ENCODE data around the gene GFI1.

Gene GFI1

DNA sequence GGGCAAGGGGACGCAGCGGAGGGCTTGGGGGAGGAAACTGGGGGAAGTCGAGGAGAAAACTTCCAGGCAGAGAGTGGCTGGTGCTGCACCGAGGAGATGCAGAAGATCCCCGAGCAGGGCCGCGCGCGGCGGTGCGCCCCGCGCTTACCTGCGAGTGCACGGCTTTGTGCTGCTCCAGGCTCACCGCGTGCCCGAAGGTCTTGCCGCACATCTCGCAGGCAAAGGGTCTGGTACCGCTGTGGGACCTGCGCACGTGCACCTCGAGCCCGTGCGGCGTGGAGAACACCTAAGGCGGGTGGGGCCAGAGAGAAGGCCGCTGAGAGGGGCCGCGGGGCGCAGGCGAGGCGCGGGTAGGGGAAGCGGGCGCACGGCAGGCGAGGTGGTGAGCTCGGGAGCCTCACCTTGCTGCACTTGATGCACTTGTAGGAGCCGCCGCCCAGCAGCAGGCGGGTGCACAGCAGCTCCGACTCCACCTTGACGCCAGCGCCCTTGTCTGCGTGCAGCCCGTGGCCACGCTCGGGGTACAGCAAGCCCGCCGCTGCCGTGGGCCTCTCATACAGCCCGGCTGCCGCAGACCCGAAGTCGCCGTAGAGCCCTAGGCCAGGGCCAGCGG lies 6.4 kb downstream of the GFI1 start:
- H3K4me1 ChIP-seq (ENCODE audit: control insufficient read depth, insufficient read depth, low read length): peaks cover 25% of the 10 kb centered on the region; the same call in 1 of the 2 replicates
- H3K36me3 ChIP-seq (ENCODE audit: control insufficient read depth, insufficient read depth, low read length): no peaks in the 10 kb centered on the region
- H3K27me3 ChIP-seq (ENCODE audit: control insufficient read depth, insufficient read depth, low read length): peaks cover 100% of the 10 kb centered on the region
- H3K9me3 ChIP-seq (ENCODE audit: control insufficient read depth, insufficient read depth, low read length): no peaks in the 10 kb centered on the region; the same call in 1 of the 2 replicates
- no peak overlapping the region for H3K27ac ChIP-seq (ENCODE audit: low read depth, low read length)
- no peak overlapping the region for H3K9ac ChIP-seq (ENCODE audit: low read depth, low read length)
- peak overlapping the region; percentile 48; the same call in 1 of the 2 replicates for H3K4me3 ChIP-seq (ENCODE audit: low read depth, low read length)

DNA sequence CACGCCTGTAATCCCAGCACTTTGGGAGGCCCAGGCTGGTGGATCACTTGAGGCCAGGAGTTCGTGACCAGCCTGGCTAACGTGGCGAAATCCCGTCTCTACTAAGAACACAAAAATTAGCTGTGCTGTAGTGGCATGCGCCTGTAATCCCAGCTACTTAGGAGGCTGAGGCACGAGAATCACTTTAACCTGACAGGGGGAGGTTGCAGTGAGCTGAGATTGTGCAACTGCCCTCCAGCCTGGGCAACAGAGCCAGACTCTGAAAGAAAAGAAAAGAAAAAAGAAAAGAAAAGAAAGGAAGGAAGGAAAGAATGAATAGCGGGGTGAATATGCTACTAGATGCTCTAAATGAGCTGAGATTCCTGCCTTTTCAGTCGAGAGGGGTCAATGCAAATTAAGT lies 7.1 kb downstream of the GFI1 start:
- Histone ChIP-seq H3K9ac (ENCODE audit: low read depth, low read length) (no peak overlapping the region), H3K27ac (ENCODE audit: low read depth, low read length) (no peak overlapping the region), H3K4me3 (ENCODE audit: low read depth, low read length) (no peak overlapping the region), H3K4me1 (ENCODE audit: control insufficient read depth, insufficient read depth, low read length) (peaks cover 18% of the 10 kb centered on the region; the same call in 1 of the 2 replicates), H3K36me3 (ENCODE audit: control insufficient read depth, insufficient read depth, low read length) (no peaks in the 10 kb centered on the region), H3K9me3 (ENCODE audit: control insufficient read depth, insufficient read depth, low read length) (no peaks in the 10 kb centered on the region; the same call in 1 of the 2 replicates), H3K27me3 (ENCODE audit: control insufficient read depth, insufficient read depth, low read length) (peaks cover 100% of the 10 kb centered on the region)

DNA sequence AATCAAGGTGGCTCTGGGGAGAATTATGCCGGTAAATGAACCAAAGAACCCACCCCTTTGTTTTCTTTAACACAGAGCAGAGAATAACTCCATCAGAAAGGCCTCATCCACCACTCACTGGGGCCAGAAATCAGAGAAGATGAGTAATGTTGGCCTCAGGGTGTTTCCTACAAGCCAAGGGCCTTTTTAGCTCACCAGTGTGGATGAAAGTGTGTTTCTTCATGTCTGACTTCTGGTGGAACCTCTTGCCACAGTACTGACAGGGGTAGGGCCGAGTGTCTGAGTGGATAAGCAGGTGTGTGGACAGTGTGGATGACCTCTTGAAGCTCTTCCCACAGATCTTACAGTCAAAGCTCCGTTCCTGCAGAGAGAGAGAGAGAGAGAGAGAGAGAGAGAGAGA lies 8.3 kb downstream of the GFI1 start:
- Histone ChIP-seq H3K4me1 (ENCODE audit: control insufficient read depth, insufficient read depth, low read length) (peaks cover 18% of the 10 kb centered on the region; the same call in 1 of the 2 replicates), H3K27ac (ENCODE audit: low read depth, low read length) (no peak overlapping the region), H3K9me3 (ENCODE audit: control insufficient read depth, insufficient read depth, low read length) (no peaks in the 10 kb centered on the region; the same call in 1 of the 2 replicates), H3K27me3 (ENCODE audit: control insufficient read depth, insufficient read depth, low read length) (peaks cover 96% of the 10 kb centered on the region), H3K4me3 (ENCODE audit: low read depth, low read length) (no peak overlapping the region), H3K9ac (ENCODE audit: low read depth, low read length) (no peak overlapping the region), H3K36me3 (ENCODE audit: control insufficient read depth, insufficient read depth, low read length) (no peaks in the 10 kb centered on the region)

DNA sequence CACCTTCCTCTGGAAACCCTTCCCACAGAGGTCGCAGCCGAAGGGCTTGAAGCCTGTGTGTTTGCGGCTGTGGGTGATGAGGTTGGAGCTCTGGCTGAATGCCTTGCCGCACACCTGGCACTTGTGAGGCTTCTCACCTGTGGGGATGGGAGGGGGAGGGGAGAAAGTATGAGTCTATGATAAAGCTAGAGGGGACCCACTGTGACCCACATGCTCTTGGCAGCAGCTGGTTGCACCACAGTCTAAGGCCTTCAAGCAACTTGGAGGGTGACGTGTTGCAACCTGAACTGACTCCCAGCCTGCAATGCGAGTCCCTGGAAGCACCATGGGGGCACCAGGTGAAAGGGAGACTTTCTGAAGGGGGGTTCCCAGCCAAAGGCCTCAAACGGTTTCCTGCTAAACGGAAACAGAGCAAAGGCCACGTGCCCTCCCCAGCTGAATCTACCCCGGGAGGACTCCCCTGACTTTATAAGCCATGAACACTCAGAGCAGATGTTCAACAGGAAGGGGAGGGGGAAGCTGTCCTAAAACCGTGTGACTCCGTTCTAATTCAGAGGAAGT lies 10.6 kb downstream of the GFI1 start:
- Histone ChIP-seq H3K36me3 (ENCODE audit: control insufficient read depth, insufficient read depth, low read length) (no peaks in the 10 kb centered on the region), H3K27me3 (ENCODE audit: control insufficient read depth, insufficient read depth, low read length) (peaks cover 73% of the 10 kb centered on the region), H3K4me3 (ENCODE audit: low read depth, low read length) (no peak overlapping the region), H3K9me3 (ENCODE audit: control insufficient read depth, insufficient read depth, low read length) (no peaks in the 10 kb centered on the region; the same call in 1 of the 2 replicates), H3K9ac (ENCODE audit: low read depth, low read length) (no peak overlapping the region), H3K4me1 (ENCODE audit: control insufficient read depth, insufficient read depth, low read length) (peaks cover 10% of the 10 kb centered on the region; the same call in 1 of the 2 replicates), H3K27ac (ENCODE audit: low read depth, low read length) (no peak overlapping the region)

DNA sequence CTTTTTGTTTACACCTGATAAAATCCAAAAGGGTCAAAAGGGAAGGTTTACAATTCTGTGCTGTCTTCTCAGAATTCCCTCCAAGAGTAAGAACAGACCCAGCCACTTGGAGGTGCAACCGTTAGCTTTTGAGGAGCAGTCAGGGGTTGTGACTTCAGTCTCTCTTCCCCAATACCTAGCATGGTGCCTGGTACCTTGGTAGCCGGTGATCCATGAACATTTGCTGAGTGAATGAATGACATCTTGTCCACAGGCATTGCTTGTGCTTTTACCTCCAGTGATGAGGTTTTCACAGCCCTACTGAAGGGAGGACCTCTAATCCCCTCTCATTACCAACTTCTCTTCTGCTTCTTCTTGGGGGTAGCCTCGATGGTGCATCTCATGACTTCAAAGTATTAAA lies 11.7 kb downstream of the GFI1 start:
- Histone ChIP-seq H3K27me3 (ENCODE audit: control insufficient read depth, insufficient read depth, low read length) (peaks cover 62% of the 10 kb centered on the region), H3K36me3 (ENCODE audit: control insufficient read depth, insufficient read depth, low read length) (no peaks in the 10 kb centered on the region), H3K4me1 (ENCODE audit: control insufficient read depth, insufficient read depth, low read length) (peaks cover 8% of the 10 kb centered on the region; the same call in 1 of the 2 replicates), H3K4me3 (ENCODE audit: low read depth, low read length) (no peak overlapping the region), H3K9me3 (ENCODE audit: control insufficient read depth, insufficient read depth, low read length) (no peaks in the 10 kb centered on the region; the same call in 1 of the 2 replicates), H3K9ac (ENCODE audit: low read depth, low read length) (no peak overlapping the region), H3K27ac (ENCODE audit: low read depth, low read length) (no peak overlapping the region)

DNA sequence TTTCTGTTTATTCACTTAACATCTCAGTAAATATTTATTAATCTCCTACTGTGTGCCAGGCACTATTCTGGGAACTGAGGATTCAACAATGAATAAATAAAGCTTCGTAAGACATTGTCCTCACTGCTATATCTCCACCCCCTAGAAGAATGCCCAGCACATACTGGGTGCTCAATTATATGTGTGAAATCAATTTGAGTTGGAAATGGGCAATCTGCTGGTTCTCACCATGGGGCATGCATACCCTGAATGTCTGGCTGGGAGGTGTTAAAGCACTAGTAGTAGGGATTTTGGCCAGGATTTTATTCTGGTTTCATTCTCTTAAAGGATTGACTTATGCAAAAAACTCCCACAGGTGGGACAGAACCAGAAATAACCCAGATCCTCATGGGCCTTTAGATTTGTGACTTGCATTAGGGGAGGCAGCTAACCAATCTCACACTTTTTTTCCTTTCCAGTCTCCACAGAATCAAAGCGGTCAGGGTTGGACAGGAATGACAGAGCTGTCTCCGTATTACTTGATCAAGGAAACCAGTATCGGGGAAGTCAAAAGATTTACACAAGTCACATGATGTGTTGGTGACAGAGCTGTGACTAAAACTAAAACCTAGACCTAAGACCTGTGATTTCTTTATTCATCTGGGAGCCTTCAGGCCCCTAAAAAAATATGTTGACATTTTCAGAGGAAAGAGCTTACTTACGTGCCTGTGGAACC lies 12.8 kb downstream of the GFI1 start:
- Histone ChIP-seq H3K9me3 (ENCODE audit: control insufficient read depth, insufficient read depth, low read length) (no peaks in the 10 kb centered on the region; the same call in 1 of the 2 replicates), H3K9ac (ENCODE audit: low read depth, low read length) (no peak overlapping the region), H3K27ac (ENCODE audit: low read depth, low read length) (no peak overlapping the region), H3K4me3 (ENCODE audit: low read depth, low read length) (no peak overlapping the region), H3K36me3 (ENCODE audit: control insufficient read depth, insufficient read depth, low read length) (no peaks in the 10 kb centered on the region), H3K4me1 (ENCODE audit: control insufficient read depth, insufficient read depth, low read length) (0 out of 2 replicates have a peak, but pooled peaks cover 8% of the 10 kb centered on the region), H3K27me3 (ENCODE audit: control insufficient read depth, insufficient read depth, low read length) (peaks cover 51% of the 10 kb centered on the region)

DNA sequence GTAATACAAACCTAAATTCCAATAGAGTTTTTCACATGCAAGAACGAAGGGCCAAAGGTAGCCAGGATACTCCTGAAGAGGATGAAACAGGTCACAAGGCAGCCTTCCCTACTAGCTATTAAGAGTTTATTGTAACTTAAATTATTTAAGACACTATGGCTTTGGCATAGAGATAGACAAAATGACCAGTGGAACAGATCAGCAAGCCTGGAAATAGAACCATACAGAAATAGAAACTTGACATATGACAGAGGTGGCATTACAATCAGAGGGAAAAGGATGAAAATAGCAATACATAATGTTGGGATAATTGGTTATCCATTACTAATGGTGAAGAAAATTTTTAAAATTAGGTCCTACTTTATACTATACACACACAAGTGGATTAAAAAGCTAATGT lies 16.5 kb downstream of the GFI1 start:
- no peaks in the 10 kb centered on the region for H3K9me3 ChIP-seq (ENCODE audit: control insufficient read depth, insufficient read depth, low read length)
- H3K4me3 ChIP-seq (ENCODE audit: low read depth, low read length): no peak overlapping the region
- no peak overlapping the region for H3K27ac ChIP-seq (ENCODE audit: low read depth, low read length)
- H3K4me1 ChIP-seq (ENCODE audit: control insufficient read depth, insufficient read depth, low read length): 0 out of 2 replicates have a peak, but pooled peaks cover 8% of the 10 kb centered on the region
- no peaks in the 10 kb centered on the region for H3K36me3 ChIP-seq (ENCODE audit: control insufficient read depth, insufficient read depth, low read length)
- H3K9ac ChIP-seq (ENCODE audit: low read depth, low read length): no peak overlapping the region
- H3K27me3 ChIP-seq (ENCODE audit: control insufficient read depth, insufficient read depth, low read length): peaks cover 14% of the 10 kb centered on the region

DNA sequence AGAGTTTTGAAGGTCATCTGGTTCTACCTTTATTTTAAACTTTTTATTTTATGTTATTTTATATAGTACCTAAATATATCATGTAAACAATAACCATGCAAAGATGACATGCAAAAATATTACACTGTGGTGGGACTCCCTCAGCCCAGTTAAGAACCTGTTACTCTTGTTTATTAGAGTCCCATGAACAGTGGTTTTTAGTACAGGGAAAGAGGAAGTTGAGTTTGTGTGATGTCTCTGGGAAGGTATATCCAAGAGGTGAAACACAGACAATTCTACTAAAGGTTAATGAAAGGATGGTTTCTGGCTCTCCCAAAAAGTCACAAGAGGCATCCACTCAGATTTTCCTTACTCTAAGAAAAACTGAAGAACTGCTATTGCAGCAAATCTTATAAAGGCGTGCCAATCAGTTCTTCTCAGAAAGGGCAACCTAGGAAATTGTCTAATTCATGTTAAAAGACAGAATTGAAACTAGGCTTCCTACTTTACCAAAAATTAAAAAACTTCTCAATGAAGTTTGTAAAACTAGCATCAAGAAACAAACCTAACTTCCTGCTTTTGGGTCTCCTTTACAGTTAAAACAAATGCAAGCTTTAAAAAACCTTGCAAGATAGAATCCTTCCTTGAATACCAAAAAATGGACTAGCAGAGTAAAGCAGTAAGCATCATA lies 19.9 kb downstream of the GFI1 start:
- Histone ChIP-seq H3K36me3 (ENCODE audit: control insufficient read depth, insufficient read depth, low read length) (no peaks in the 10 kb centered on the region), H3K27ac (ENCODE audit: low read depth, low read length) (no peak overlapping the region), H3K4me1 (ENCODE audit: control insufficient read depth, insufficient read depth, low read length) (no peaks in the 10 kb centered on the region), H3K9ac (ENCODE audit: low read depth, low read length) (no peak overlapping the region), H3K9me3 (ENCODE audit: control insufficient read depth, insufficient read depth, low read length) (no peaks in the 10 kb centered on the region), H3K27me3 (ENCODE audit: control insufficient read depth, insufficient read depth, low read length) (no peaks in the 10 kb centered on the region), H3K4me3 (ENCODE audit: low read depth, low read length) (no peak overlapping the region)

DNA sequence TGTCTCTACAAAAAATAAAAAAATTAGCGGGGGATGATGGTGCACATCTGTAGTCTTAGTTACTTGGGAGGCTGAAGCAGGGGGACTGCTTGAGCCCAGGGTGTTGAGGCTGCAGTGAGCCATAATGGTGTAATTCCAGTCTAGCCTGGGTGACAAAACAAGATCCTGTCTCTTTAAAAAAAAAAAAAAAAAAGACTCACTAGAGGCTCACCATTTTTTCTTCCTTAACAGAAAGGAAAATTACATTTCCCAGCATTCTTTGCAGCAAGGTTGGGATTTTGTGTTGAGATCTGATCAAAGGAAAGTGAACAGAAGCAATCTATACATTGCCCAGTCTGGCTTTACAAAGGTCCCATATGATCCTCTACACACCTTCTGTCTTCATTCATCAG lies 21.5 kb downstream of the GFI1 start:
- H3K9me3 ChIP-seq (ENCODE audit: control insufficient read depth, insufficient read depth, low read length): no peaks in the 10 kb centered on the region
- no peaks in the 10 kb centered on the region for H3K4me1 ChIP-seq (ENCODE audit: control insufficient read depth, insufficient read depth, low read length)
- H3K27ac ChIP-seq (ENCODE audit: low read depth, low read length): no peak overlapping the region
- H3K9ac ChIP-seq (ENCODE audit: low read depth, low read length): no peak overlapping the region
- H3K4me3 ChIP-seq (ENCODE audit: low read depth, low read length): no peak overlapping the region
- no peaks in the 10 kb centered on the region for H3K36me3 ChIP-seq (ENCODE audit: control insufficient read depth, insufficient read depth, low read length)
- no peaks in the 10 kb centered on the region for H3K27me3 ChIP-seq (ENCODE audit: control insufficient read depth, insufficient read depth, low read length)

DNA sequence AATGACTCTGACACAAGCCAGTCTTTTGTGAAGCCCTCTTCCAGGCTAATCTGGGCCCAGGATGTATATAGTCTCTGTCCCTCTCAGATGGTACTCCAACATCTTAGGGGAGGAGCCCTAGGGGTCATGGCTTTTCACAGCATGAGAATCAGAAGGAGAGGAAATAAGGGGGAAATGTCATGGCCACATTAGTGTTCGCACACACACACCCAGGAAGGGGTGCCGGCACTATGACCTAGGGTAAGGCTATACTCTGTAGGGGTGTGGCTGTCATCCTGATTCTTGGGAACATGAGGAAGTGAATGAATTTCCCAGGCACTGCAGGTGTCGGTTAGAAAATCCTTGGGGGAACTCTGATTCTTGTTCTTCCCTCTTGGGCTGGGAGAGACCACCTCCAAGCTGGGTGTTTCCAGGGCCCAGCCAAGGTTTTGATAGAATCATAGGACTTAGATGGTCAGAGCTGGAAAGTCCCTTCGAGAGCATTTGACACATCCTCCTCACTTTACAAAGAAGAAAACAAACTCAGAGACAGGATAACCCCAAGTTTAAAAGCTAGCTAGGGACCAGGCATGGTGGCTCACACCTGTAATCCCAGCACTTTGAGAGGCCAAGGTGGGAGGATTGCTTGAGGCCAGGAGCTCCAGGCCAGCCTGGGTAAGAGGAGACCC lies 22.0 kb downstream of the GFI1 start:
- H3K9me3 ChIP-seq (ENCODE audit: control insufficient read depth, insufficient read depth, low read length): no peaks in the 10 kb centered on the region
- H3K4me3 ChIP-seq (ENCODE audit: low read depth, low read length): no peak overlapping the region
- no peaks in the 10 kb centered on the region for H3K4me1 ChIP-seq (ENCODE audit: control insufficient read depth, insufficient read depth, low read length)
- no peak overlapping the region for H3K27ac ChIP-seq (ENCODE audit: low read depth, low read length)
- H3K27me3 ChIP-seq (ENCODE audit: control insufficient read depth, insufficient read depth, low read length): no peaks in the 10 kb centered on the region
- no peak overlapping the region for H3K9ac ChIP-seq (ENCODE audit: low read depth, low read length)
- no peaks in the 10 kb centered on the region for H3K36me3 ChIP-seq (ENCODE audit: control insufficient read depth, insufficient read depth, low read length)

Measured in HUES48 (cell line).